HCT116 (cell line): ENCODE data around the gene SERGEF. TPM values are rescaled to one million over a fixed set of nuclear protein-coding genes. Genes with fewer than 3 reads are reported as not detected.

Experiments
- ATAC-seq: fragments of 200-7000 bp; cut with Tn5 transposase; 2 replicates; pipeline ENCODE4 v1.9.1; 2020; ENCODE audit warnings: mild to moderate bottlenecking, moderate library complexity
- BruUV-seq: library from RNA; stranded (reverse); fragments of 400-500 nt; replicated peaks from 2 replicates; lab custom pipeline; 2021; lab: Mats Ljungman, UMichigan
- CTCF ChIA-PET: fragments of 300-600 bp; sonication (Branson Sonifier 250); formaldehyde crosslinking; loops from one replicate; lab custom pipeline; 2021; ENCODE audit warnings: antibody characterized with exemption; lab: Charles Lee
- POLR2A ChIA-PET: fragments of 300-600, 350-600 bp; sonication (Branson Sonifier 250); formaldehyde crosslinking; loops from one replicate; lab custom pipeline; 2021; ENCODE audit warnings: antibody characterized with exemption; lab: Charles Lee
- RAD21 ChIA-PET, 2 experiments: fragments of 300-600 bp; sonication (Branson Sonifier 250); formaldehyde crosslinking; loops; one replicate each; lab custom pipeline; 2023; ENCODE audit warnings: low total read pairs in 2 of 2; ENCODE audit not compliant: uncharacterized antibody in 2 of 2, unreplicated experiment in 2 of 2, low non-redundant PET in 1 of 2; lab: Charles Lee
- DNase-seq: peaks from one replicate; pipeline ENCODE4 v3.0.0-alpha.2; 2010; ENCODE audit warnings: low read depth, low spot score
- H2AFZ ChIP-seq: fragments of 200-600 bp; shearing (Covaris generic), sonication (generic); 2 replicates; pipeline ENCODE4 v1.6.1; 2017; ENCODE audit warnings: low read depth, mixed run types, mixed read lengths, antibody characterized with exemption, low read length; ENCODE audit not compliant: poor library complexity, severe bottlenecking
- H3K27ac ChIP-seq: 2 replicates; pipeline ENCODE4 v1.5.1; 2012; ENCODE audit warnings: low read depth, low read length
- H3K27me3 ChIP-seq: fragments of 200-600 bp; sonication (generic); 2 replicates; pipeline ENCODE4 v1.6.1; 2016; ENCODE audit warnings: mixed run types, low read length, mixed read lengths; ENCODE audit not compliant: insufficient read depth
- H3K36me3 ChIP-seq, 2 experiments: fragments of 200-500 bp in 1 of 2; fragments of 200-600 bp in 1 of 2; sonication (Bioruptor generic) in 1 of 2; sonication (generic) in 1 of 2; 2 replicates each; pipeline versions ENCODE4 v1.5.1 to v1.6.1; 2014 to 2016; ENCODE audit warnings: low read length in 2 of 2, inconsistent platforms in 1 of 2, mixed read lengths in 1 of 2, mixed run types in 1 of 2; ENCODE audit not compliant: insufficient read depth in 2 of 2, control insufficient read depth in 1 of 2
- H3K4me1 ChIP-seq, 2 experiments: fragments of 200-600 bp in 1 of 2; sonication (generic) in 1 of 2; 2 replicates each; pipeline versions ENCODE4 v1.5.1 to v1.6.1; 2012 to 2017; ENCODE audit warnings: low read length in 2 of 2, inconsistent platforms in 1 of 2, mild to moderate bottlenecking in 1 of 2, mixed read lengths in 1 of 2, mixed run types in 1 of 2, moderate library complexity in 1 of 2; ENCODE audit not compliant: insufficient read depth in 2 of 2, control insufficient read depth in 1 of 2
- H3K4me2 ChIP-seq: fragments of 200-600 bp; sonication (generic); 2 replicates; pipeline ENCODE4 v1.6.1; 2017; ENCODE audit warnings: mixed run types, low read length, mixed read lengths
- H3K4me3 ChIP-seq, 2 experiments: fragments of 200-600 bp in 1 of 2; sonication (generic) in 1 of 2; replicated peaks in 1 of 2; 2 replicates each; pipeline ENCODE4 v1.5.1; 2011 to 2016; ENCODE audit warnings: low read length in 2 of 2, control low read depth in 1 of 2, low read depth in 1 of 2, mild to moderate bottlenecking in 1 of 2, mixed read lengths in 1 of 2, mixed run types in 1 of 2
- H3K79me2 ChIP-seq: fragments of 200-600 bp; sonication (generic); 2 replicates; pipeline ENCODE4 v1.6.1; 2017; ENCODE audit warnings: mild to moderate bottlenecking, mixed run types, low read length, moderate library complexity, mixed read lengths; ENCODE audit not compliant: insufficient read depth
- H3K9ac ChIP-seq: fragments of 200-600 bp; sonication (generic); 2 replicates; pipeline ENCODE4 v1.6.1; 2016; ENCODE audit warnings: low read length, mixed read lengths
- H3K9me2 ChIP-seq: fragments of 200-600 bp; sonication (generic), shearing (Covaris generic); 2 replicates; pipeline ENCODE4 v1.6.1; 2017; ENCODE audit warnings: mixed run types, mild to moderate bottlenecking, moderate library complexity; ENCODE audit not compliant: insufficient read depth
- H3K9me3 ChIP-seq, 2 experiments: fragments of 200-500 bp in 1 of 2; fragments of 200-600 bp in 1 of 2; sonication (Bioruptor generic) in 1 of 2; sonication (generic) in 1 of 2; 2 replicates each; pipeline ENCODE4 v1.6.1; 2014 to 2017; ENCODE audit warnings: low read length in 2 of 2, mixed read lengths in 2 of 2, inconsistent platforms in 1 of 2, low read depth in 1 of 2, mild to moderate bottlenecking in 1 of 2, mixed run types in 1 of 2, moderate library complexity in 1 of 2; ENCODE audit not compliant: control insufficient read depth in 1 of 2, insufficient read depth in 1 of 2
- H4K20me1 ChIP-seq: fragments of 200-600 bp; sonication (generic), shearing (Covaris generic); 2 replicates; pipeline ENCODE4 v1.6.1; 2017; ENCODE audit warnings: mixed run types, mild to moderate bottlenecking, moderate library complexity; ENCODE audit not compliant: insufficient read depth
- CBX3 ChIP-seq: IDR thresholded peaks from 2 replicates; pipeline ENCODE4 v1.6.1; 2012; ENCODE audit warnings: low read depth
- CEBPB ChIP-seq: IDR thresholded peaks from 2 replicates; pipeline ENCODE4 v1.6.1; 2012; ENCODE audit warnings: low read depth
- CTCF ChIP-seq, 3 experiments: fragments of 200-600 bp in 1 of 3; sonication (generic) in 1 of 3; IDR thresholded peaks in 2 of 3; conservative IDR thresholded peaks in 1 of 3; 2 replicates each; pipeline ENCODE4 v1.5.1; 2012 to 2017; ENCODE audit warnings: low read depth in 2 of 3, low read length in 2 of 3, antibody characterized with exemption in 1 of 3, borderline replicate concordance in 1 of 3, control low read depth in 1 of 3, mild to moderate bottlenecking in 1 of 3, mixed read lengths in 1 of 3, mixed run types in 1 of 3, moderate library complexity in 1 of 3; ENCODE audit not compliant: insufficient read depth in 1 of 3
- EGR1 ChIP-seq: IDR thresholded peaks from 2 replicates; pipeline ENCODE4 v1.6.1; 2012; ENCODE audit warnings: low read depth
- ELF1 ChIP-seq: IDR thresholded peaks from 2 replicates; pipeline ENCODE4 v1.6.1; 2012; ENCODE audit warnings: low read depth, borderline replicate concordance
- EZH2 ChIP-seq: fragments of 200-600 bp; sonication (generic); IDR thresholded peaks from 2 replicates; pipeline ENCODE4 v1.6.1; 2017; ENCODE audit warnings: antibody characterized with exemption, mixed run types
- EZH2phosphoT487 ChIP-seq: fragments of 200-600 bp; IDR thresholded peaks from 2 replicates; pipeline ENCODE4 v1.6.1; 2018; ENCODE audit warnings: antibody characterized with exemption, borderline replicate concordance
- POLR2A ChIP-seq: IDR thresholded peaks from 2 replicates; pipeline ENCODE4 v1.7.0; 2011; ENCODE audit warnings: borderline replicate concordance; ENCODE audit not compliant: insufficient read depth, insufficient read length; ENCODE audit errors: extremely low read depth
- REST ChIP-seq: IDR thresholded peaks from 2 replicates; pipeline ENCODE4 v1.6.1; 2012; ENCODE audit warnings: low read depth
- SIN3A ChIP-seq: IDR thresholded peaks from 2 replicates; pipeline ENCODE4 v1.6.1; 2012; ENCODE audit warnings: low read depth
- SP1 ChIP-seq: IDR thresholded peaks from 2 replicates; pipeline ENCODE4 v1.6.1; 2012; ENCODE audit warnings: low read depth
- SRF ChIP-seq: IDR thresholded peaks from 2 replicates; pipeline ENCODE4 v1.6.1; 2012; ENCODE audit warnings: low read depth
- ZBTB33 ChIP-seq: IDR thresholded peaks from 2 replicates; pipeline ENCODE4 v1.6.1; 2011; ENCODE audit warnings: mild to moderate bottlenecking, low read length, moderate library complexity; ENCODE audit not compliant: insufficient replicate concordance; ENCODE audit errors: extremely low read depth
- ZFX ChIP-seq: fragments of 450-650 bp; IDR thresholded peaks from 2 replicates; pipeline ENCODE4 v1.6.1; 2017
- intact Hi-C: fragments of 100-400 bp; cut with micrococcal nuclease; formaldehyde crosslinking; loops from 2 replicates; pipeline ENCODE4 v1.10.0; 2022
- total RNA-seq: library from RNA; stranded (reverse); gene quantifications from one replicate; pipeline ENCODE4 v1.2.1, GENCODE V29; 2021; ENCODE audit not compliant: unreplicated experiment

SERGEF gene
- total RNA-seq, 1 experiment from 2014 or later, result 32.8 TPM

GRCh38 chr11:17914957-17915356 lies 97.9 kb downstream of the SERGEF start:
- no peak overlapping the region for H2AFZ ChIP-seq
- H4K20me1 ChIP-seq, result no peaks in the 10 kb centered on the region
- ChIA-PET POLR2A (no interaction called here), CTCF (interaction anchor here (1.7 kb wide), 1 partner anchor 9 kb away, joined by 4 read pairs; no protein-coding TSS in a partner anchor), RAD21 (no interaction called here)
- no peak overlapping the region for H3K4me2 ChIP-seq
- intact Hi-C loops, result no loop called here
- ATAC-seq (no peak), DNase-seq (no peak)
- H3K27ac ChIP-seq, result no peak overlapping the region
- TF ChIP-seq SIN3A (no peak), EZH2 (no peak), CTCF (IDR thresholded peaks at IDR 0.05 in 2 of 3, conservative IDR thresholded peaks at IDR 0.05 in 1 of 3; ENCODE audit: borderline replicate concordance in 1 of 3, insufficient read depth in 1 of 3, low read depth in 2 of 3, low read length in 2 of 3) (no peak), POLR2A (no peak), EZH2phosphoT487 (no peak), SP1 (no peak), CEBPB (no peak), REST (no peak), ELF1 (no peak), ZFX (no peak), EGR1 (no peak), SRF (no peak), ZBTB33 (no peak), CBX3 (no peak)
- H3K27me3 ChIP-seq, result no peaks in the 10 kb centered on the region
- no peak overlapping the region for H3K4me3 ChIP-seq
- no TSS peak for BruUV-seq
- no peak overlapping the region for H3K9ac ChIP-seq
- no peaks in the 10 kb centered on the region for H3K36me3 ChIP-seq
- H3K9me3 ChIP-seq, result no peaks in the 10 kb centered on the region
- H3K4me1 ChIP-seq, result no peaks in the 10 kb centered on the region
- no peaks in the 10 kb centered on the region for H3K9me2 ChIP-seq
- no peaks in the 10 kb centered on the region for H3K79me2 ChIP-seq
